ENCODE results near the gene SSR3.

GRCh38 chr3:156576051-156576450 lies 21.1 kb upstream of the SSR3 start:
- TF ChIP-seq POLR2A (IDR thresholded peaks at IDR 0.05) (no peak), CTCF (IDR thresholded peaks at IDR 0.05) (no peak)

Data from esophagus squamous epithelium (tissue), 4 donors.